Measurements from ENCODE around the gene ASB15. TPM values are rescaled to one million over a fixed set of nuclear protein-coding genes. Genes with fewer than 3 reads are reported as not detected.

The ASB15 gene
- total RNA-seq, 1 donor: not detected

- TF ChIP-seq CTCF (IDR thresholded peaks at IDR 0.05; ENCODE audit: insufficient read depth, low read length): no peak
- no peak for DNase-seq (ENCODE audit: low read depth)
Measured at GRCh38 chr7:123658023-123658422, 56.4 kb downstream of the ASB15 start.

DNA sequence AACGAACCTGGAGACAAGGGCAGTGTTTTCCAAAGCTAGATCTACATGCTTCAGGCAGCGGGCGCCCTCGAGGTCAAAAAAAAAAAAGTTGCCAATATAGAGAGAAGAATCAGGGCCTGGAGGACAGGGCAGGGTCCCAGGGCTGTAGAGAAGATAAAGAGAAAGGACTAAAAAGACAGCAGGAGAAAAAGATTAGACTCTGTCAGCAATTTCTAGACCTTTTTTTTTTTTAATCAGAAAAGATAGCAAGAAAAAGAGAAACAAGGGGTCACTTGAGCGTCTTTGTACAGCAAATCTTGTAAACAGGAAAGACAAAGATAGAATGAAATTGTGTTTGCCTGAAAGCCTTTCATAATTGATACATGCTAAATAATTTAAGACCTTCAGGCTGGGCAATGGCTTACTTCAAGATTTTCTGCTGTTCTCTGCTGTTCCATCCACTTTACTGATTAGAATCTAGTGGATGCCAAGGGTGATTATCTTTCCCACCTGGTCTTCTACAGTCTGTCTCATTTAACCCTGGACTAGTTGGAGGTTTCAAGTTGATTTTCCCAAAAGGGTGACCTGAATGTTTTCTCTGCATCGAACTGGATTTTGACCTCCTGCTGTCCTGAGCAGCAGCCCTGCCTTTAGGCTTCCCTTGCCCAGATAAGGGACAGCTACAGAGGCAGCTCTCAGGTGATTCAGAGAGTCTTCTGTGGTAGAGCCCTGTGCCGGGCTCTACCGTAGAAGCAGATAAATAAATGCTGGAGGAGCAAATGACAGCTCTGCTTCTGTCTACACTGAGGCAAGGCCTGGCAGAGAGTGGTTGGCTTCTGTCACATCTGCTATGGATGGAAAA, 59.1 kb downstream of the ASB15 start:
- TF ChIP-seq CTCF (IDR thresholded peaks at IDR 0.05; ENCODE audit: insufficient read depth, low read length): no peak
- DNase-seq (ENCODE audit: low read depth): no peak
- H3K4me3 ChIP-seq (ENCODE audit: low read depth, low read length): no peak overlapping the region

More at GRCh38 chr7:123658023-123658422, 56.4 kb downstream of the ASB15 start:
- no peak overlapping the region for H3K4me3 ChIP-seq (ENCODE audit: low read depth, low read length)

DNA sequence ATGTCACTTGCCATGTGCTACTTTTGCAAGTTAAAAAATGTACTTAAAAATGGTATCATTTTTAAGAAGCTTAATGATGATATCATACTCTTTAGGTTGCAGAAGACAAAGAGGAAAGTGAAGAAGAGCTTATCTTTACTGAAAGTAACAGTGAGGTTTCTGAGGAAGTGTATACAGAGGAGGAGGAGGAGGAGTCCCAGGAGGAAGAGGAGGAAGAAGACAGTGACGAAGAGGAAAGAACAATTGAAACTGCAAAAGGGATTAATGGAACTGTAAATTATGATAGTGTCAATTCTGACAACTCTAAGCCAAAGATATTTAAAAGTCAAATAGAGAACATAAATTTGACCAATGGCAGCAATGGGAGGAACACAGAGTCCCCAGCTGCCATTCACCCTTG, 60.1 kb downstream of the ASB15 start:
- no peak for TF ChIP-seq CTCF (IDR thresholded peaks at IDR 0.05; ENCODE audit: insufficient read depth, low read length)
- DNase-seq (ENCODE audit: low read depth): no peak
- H3K4me3 ChIP-seq (ENCODE audit: low read depth, low read length): no peak overlapping the region

DNA sequence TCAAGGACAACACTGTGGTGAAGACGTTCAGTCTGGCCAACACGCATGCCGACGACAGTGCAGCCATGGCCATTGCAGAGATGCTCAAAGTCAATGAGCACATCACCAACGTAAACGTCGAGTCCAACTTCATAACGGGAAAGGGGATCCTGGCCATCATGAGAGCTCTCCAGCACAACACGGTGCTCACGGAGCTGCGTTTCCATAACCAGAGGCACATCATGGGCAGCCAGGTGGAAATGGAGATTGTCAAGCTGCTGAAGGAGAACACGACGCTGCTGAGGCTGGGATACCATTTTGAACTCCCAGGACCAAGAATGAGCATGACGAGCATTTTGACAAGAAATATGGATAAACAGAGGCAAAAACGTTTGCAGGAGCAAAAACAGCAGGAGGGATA, 60.7 kb downstream of the ASB15 start:
- no peak overlapping the region for H3K4me3 ChIP-seq (ENCODE audit: low read depth, low read length)
- TF ChIP-seq CTCF (IDR thresholded peaks at IDR 0.05; ENCODE audit: insufficient read depth, low read length): no peak
- DNase-seq (ENCODE audit: low read depth): no peak

GRCh38 chr7:123662755-123663154, 61.1 kb downstream of the ASB15 start:
- no peak for TF ChIP-seq CTCF (IDR thresholded peaks at IDR 0.05; ENCODE audit: insufficient read depth, low read length)
- no peak for DNase-seq (ENCODE audit: low read depth)
- H3K4me3 ChIP-seq (ENCODE audit: low read depth, low read length): no peak overlapping the region

DNA sequence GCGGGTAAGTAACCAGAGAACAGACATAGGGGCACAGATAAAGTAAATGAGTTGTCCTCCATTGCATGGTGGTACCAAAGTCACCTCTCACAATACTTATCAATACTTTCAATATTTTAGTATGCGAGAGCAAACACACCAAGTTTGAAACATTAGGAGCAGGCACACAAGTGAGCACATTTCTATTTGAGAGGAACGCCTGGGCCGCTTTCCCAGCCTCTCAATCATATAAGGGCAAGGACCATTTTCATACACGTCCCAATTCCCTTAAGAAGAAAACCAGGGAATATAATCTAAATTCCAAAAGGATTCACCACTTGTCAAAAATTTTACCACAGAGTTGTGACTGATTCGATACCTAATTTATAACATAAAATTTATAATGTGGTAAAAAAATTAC, 61.6 kb downstream of the ASB15 start:
- H3K4me3 ChIP-seq (ENCODE audit: low read depth, low read length): no peak overlapping the region
- DNase-seq (ENCODE audit: low read depth): no peak
- TF ChIP-seq CTCF (IDR thresholded peaks at IDR 0.05; ENCODE audit: insufficient read depth, low read length): no peak

Data from fibroblast of the aortic adventitia (primary cell).